Thyroid gland (tissue), 4 donors: ENCODE data around the gene TBC1D24. TPM values are rescaled to one million over a fixed set of nuclear protein-coding genes. Genes with fewer than 3 reads are reported as not detected.
A peak's percentile ranks its signal among the peaks of the same experiment; 100 is the strongest.

Source experiments
- DNase-seq, 2 donors: peaks; one replicate each; pipeline ENCODE4 v3.0.0-alpha.2; 2019
- H3K27ac ChIP-seq, 3 donors: fragments of 200-600 bp; sonication (generic); 1 replicate in 2 of 3; 2 replicates in 1 of 3; pipeline ENCODE4 v1.5.1; 2016 to 2019; ENCODE audit warnings: mild to moderate bottlenecking in 1 of 3, moderate library complexity in 1 of 3
- H3K27me3 ChIP-seq: fragments of 200-600 bp; sonication (generic); one replicate; pipeline ENCODE4 v1.5.1; 2019
- H3K36me3 ChIP-seq, 2 donors: fragments of 200-600 bp; sonication (generic); one replicate each; pipeline ENCODE4 v1.5.1; 2016 to 2019
- H3K4me1 ChIP-seq, 2 donors: fragments of 200-600 bp; sonication (generic); one replicate each; pipeline ENCODE4 v1.5.1; 2017 to 2019
- H3K4me3 ChIP-seq, 3 donors: fragments of 200-600 bp; sonication (generic); replicated peaks in 1 of 3; 1 replicate in 2 of 3; 2 replicates in 1 of 3; pipeline ENCODE4 v1.5.1; 2016; ENCODE audit warnings: mild to moderate bottlenecking in 1 of 3
- H3K9me3 ChIP-seq: fragments of 200-600 bp; sonication (generic); one replicate; pipeline ENCODE4 v1.5.1; 2017
- CTCF ChIP-seq, 6 experiments: fragments of 200-600 bp in 3 of 6; fragments of 450-650 bp in 3 of 6; sonication (generic) in 3 of 6; IDR thresholded peaks; one replicate each; pipeline ENCODE4 v1.5.1; 2016 to 2019; ENCODE audit warnings: antibody characterized with exemption in 6 of 6, mild to moderate bottlenecking in 2 of 6, inconsistent platforms in 1 of 6, moderate library complexity in 1 of 6
- POLR2A ChIP-seq, 2 donors: fragments of 450-650 bp; IDR thresholded peaks; one replicate each; pipeline ENCODE4 v1.6.1; 2017; ENCODE audit warnings: antibody characterized with exemption in 2 of 2, mild to moderate bottlenecking in 2 of 2, moderate library complexity in 1 of 2
- WGBS, 2 donors: methylation state at CpG; one replicate each; pipeline ENCODE4 v1.1.5; 2017; 5-methylcytosine and 5-hydroxymethylcytosine counted together
- intact Hi-C: fragments of 100-400 bp; cut with DNase I; formaldehyde crosslinking; loops from one replicate; pipeline ENCODE4 v1.15.1; 2023
- total RNA-seq, 4 donors: library from RNA; depleted of rRNA; stranded (reverse); fragments of >200 nt; gene quantifications; one replicate each; pipeline ENCODE4 v1.2.3, GENCODE V29; 2016

The TBC1D24 gene
- total RNA-seq, 4 donors from 2014 or later: 15.9 to 32.3 (median 21.8) TPM

GRCh38 chr16:2468725-2469398 lies 6.1 kb upstream of the TBC1D24 start:
- H3K27me3 ChIP-seq: no peaks in the 10 kb centered on the region
- peak; percentile 29 to 41 for DNase-seq

GRCh38 chr16:2469399-2470233 lies 5.3 kb upstream of the TBC1D24 start:
- H3K9me3 ChIP-seq: no peaks in the 10 kb centered on the region
- intact Hi-C loops: no loop called here
- no peaks in the 10 kb centered on the region for H3K36me3 ChIP-seq
- no peak for DNase-seq
- peaks cover 18 to 48% of the 10 kb centered on the region in 2 donors for H3K4me1 ChIP-seq
- H3K27ac ChIP-seq: no peak overlapping the region
- TF ChIP-seq CTCF (IDR thresholded peaks at IDR 0.05) (no peak), POLR2A (IDR thresholded peaks at IDR 0.05) (no peak)
- H3K27me3 ChIP-seq: no peaks in the 10 kb centered on the region
- no peak overlapping the region for H3K4me3 ChIP-seq
- WGBS, 2 donors: 59 to 61% methylated on average over 15 to 16 of the region's 16 CpGs

More at GRCh38 chr16:2468725-2469398, 6.1 kb upstream of the TBC1D24 start:
- no peak overlapping the region for H3K4me3 ChIP-seq
- peaks cover 12 to 48% of the 10 kb centered on the region in 2 donors for H3K4me1 ChIP-seq
- WGBS, 2 donors: 10 to 21% methylated on average over 4 to 8 of the region's 14 CpGs
- intact Hi-C loops: no loop called here
- no peaks in the 10 kb centered on the region for H3K9me3 ChIP-seq
- H3K27ac ChIP-seq: no peak overlapping the region
- H3K36me3 ChIP-seq: no peaks in the 10 kb centered on the region
- TF ChIP-seq POLR2A (IDR thresholded peaks at IDR 0.05) (no peak), CTCF (IDR thresholded peaks at IDR 0.05) (no peak)

- whole genome bisulfite sequencing, 2 donors: 78 to 90% methylated on average over 7 of the region's 7 CpGs
- intact Hi-C loops: no loop called here
Measured at GRCh38 chr16:2470234-2470601, 4.7 kb upstream of the TBC1D24 start.

GRCh38 chr16:2470603-2471015 lies 4.3 kb upstream of the TBC1D24 start:
- no peaks in the 10 kb centered on the region for H3K9me3 ChIP-seq
- TF ChIP-seq POLR2A (IDR thresholded peaks at IDR 0.05) (no peak), CTCF (IDR thresholded peaks at IDR 0.05) (no peak)
- H3K27me3 ChIP-seq: no peaks in the 10 kb centered on the region
- H3K4me3 ChIP-seq: no peak overlapping the region
- DNase-seq: peak in 1 of 2 donors; percentile 29
- no peaks in the 10 kb centered on the region for H3K36me3 ChIP-seq
- H3K4me1 ChIP-seq: peaks cover 21 to 50% of the 10 kb centered on the region in 2 donors
- intact Hi-C loops: no loop called here
- H3K27ac ChIP-seq: no peak overlapping the region
- WGBS, 2 donors: 38 to 41% methylated on average over 5 of the region's 9 CpGs

More at GRCh38 chr16:2470234-2470601, 4.7 kb upstream of the TBC1D24 start:
- TF ChIP-seq CTCF (IDR thresholded peaks at IDR 0.05) (no peak), POLR2A (IDR thresholded peaks at IDR 0.05) (no peak)
- Histone ChIP-seq H3K36me3 (no peaks in the 10 kb centered on the region), H3K9me3 (no peaks in the 10 kb centered on the region), H3K27ac (no peak overlapping the region), H3K4me1 (peaks cover 19 to 48% of the 10 kb centered on the region in 2 donors), H3K4me3 (no peak overlapping the region), H3K27me3 (no peaks in the 10 kb centered on the region)
- no peak for DNase-seq
